ENCODE results near the gene RPL32.
"Not testable (repeated sequence)": the region's sequence is repeated elsewhere in the genome, so short reads cannot be mapped to it uniquely, and the experiment has no call there.

RPL32 gene

DNA sequence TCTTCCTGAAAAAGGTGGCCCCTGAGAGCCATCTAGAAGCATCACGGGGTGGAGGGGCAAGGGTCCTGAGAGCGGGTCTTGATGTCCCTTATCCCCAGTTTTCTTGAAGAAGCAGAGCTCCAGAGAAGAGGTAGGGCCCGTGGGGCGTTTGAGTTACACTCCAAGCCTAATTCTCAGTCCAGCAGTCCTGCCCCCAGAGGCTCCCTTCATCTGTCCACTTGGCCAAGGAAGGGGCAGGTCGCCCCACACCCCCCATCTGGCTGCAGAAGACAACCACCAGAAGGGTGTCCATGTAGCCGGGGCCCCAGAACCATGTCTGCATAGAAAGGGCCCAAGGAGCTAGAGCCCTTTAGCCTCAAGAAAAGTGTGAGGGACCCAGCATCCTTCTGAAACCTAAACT is 25.5 kb upstream of the RPL32 start:
- DNase-seq = no peak

DNA sequence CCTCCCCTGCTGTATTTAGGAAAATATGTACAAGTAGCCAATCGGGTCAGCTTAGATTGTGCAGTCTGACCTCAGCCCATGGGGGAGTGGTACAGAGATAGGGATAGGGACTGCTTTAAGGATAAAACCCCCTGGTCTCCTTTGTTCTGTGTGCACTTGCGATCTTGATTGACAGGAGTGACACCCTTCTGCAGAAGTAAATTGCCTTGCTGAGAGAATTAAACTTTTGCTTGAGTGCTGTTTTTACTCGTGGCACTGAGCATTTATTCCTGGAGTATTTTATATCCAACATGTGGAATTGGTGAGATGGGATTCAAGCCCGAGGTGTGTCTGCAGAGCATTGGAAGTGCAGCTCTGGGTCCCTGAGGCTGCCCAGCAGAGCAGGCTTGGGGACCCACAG is 23.9 kb upstream of the RPL32 start:
- no peak for DNase-seq

DNA sequence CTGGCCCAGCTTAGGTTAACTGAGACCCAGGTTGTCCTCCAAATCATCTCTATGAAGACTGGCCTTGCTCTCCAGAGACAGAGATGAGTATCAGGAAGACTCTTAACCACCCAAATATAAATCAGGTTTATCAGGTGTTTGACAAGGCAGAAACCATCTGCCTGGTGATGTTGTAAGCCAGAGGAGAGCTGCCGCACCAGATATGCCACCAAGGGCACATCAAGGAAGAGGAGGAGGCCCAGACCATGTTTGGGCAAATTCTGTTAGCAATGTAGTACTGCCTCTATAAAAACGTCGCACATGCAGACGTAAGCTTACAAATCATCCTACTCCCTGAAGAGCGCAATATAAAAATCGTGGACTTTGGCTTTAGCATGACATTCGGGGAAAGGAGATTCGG is 21.0 kb upstream of the RPL32 start:
- no peak for DNase-seq

DNA sequence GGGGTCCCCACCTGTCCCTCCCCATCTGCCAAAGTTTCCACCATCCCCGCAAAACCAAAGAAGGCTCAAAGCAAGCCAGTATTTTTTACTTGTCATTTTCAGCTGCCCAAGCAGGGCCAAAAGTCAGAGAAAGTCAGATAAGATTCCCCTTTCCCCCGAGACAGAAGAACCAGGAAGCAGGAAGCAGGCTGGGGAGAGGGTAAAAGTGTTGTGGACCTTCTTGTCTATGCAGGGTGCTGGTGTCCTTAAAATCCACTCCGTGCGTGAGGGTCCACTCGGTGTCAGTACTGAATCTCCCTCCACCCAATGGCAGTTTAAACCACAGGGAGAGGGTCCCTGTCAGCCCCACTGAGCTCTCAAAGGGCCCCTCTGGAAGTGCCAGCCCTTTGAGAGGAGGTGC is 20.2 kb upstream of the RPL32 start:
- no peak for DNase-seq

DNA sequence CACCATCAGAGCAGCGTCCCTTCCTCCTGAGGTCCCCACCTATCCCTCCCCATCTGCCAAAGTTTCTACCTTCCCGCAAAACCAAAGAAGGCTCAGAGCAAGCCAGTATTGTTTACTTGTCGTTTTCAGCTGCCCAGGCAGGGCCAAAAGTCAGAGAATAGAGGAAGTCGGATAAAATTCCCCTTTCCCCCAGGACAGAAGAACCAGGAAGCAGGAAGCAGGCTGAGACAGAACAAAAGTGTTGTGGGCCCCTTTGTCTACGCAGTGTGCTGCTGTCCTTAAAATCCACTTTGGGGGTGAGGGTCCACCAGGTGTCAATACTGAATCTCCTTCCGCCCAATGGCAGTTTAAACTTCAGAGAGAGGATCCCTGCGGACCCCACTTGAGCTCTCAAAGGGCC is 18.5 kb upstream of the RPL32 start:
- no peak for DNase-seq

DNA sequence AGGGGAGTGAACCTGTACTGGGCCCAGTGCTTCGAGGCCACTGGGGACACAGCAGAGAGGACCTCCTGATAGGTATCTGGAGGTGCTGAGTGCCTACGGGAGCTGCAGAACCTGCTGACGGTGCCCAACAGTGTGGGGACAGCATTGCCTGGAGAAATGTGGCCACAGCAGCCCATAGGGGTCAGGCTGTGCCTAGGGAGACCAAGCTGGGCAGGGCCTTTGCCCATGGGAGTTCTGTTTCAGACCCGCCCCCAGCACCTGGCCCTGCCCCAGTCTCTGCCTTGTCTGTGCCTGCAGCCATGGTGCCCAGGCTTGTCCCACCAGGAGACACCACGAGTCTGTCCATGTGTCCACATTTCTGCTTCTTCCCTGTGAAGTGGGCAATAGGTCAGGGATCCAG is 15.3 kb upstream of the RPL32 start:
- DNase-seq = no peak

DNA sequence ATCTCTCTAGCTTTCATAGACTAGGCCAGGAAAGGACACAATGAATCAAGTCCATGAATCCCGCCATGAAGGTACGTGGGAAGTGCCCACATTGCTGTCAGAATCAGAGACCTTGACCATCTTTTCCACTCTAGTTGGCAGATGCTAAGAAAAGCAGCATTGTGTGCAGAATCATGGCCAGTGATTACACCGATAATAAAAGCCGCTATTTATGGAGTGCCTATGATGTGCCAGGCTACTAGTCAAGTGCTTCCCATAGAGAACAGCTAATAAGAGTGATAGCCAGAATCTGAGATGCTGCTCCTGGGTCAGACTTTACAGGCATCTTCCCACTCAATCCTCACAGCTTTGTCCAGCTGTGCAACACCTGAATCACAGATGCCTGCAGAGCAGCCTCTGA is 13.2 kb upstream of the RPL32 start:
- DNase-seq = no peak

DNA sequence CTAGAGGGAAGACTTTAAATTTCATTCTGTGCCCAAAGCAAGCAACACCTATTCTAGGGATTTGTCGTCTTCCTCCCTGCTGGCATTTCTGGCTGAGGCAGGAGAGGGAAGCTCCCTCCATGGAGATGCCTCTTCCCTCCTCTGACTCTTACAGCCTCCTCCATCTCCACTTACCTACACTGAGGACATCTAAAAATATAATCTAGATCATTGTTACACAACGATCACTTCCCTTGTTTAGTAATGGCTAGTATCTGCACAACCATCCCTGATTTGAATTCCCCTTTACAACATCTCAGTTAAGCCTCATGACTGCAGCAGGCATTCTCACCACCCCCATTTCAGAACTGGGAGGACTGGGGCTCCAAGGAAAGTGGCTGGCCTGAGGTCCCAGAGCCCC is 12.5 kb upstream of the RPL32 start:
- DNase-seq = not testable (repeated sequence)

DNA sequence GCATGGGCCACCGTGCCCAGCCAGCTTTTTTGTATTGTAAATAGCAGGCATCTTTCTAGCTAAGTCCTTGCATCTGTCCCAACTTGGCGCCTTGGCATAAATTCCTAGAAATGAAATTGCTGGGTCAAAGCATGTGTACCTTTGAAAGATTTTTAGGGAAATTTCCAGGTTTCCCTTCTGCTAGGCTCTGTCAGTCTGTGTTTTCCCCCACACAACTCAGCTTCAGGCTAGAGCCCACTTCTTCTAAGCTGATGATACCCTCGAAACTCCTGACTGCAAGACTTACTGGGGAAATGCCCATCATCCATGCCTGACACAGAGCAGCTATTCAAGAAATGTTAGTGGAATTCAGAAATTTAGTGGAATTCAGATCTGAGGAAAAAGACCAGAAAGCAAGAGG is 10.8 kb upstream of the RPL32 start:
- DNase-seq = no peak

DNA sequence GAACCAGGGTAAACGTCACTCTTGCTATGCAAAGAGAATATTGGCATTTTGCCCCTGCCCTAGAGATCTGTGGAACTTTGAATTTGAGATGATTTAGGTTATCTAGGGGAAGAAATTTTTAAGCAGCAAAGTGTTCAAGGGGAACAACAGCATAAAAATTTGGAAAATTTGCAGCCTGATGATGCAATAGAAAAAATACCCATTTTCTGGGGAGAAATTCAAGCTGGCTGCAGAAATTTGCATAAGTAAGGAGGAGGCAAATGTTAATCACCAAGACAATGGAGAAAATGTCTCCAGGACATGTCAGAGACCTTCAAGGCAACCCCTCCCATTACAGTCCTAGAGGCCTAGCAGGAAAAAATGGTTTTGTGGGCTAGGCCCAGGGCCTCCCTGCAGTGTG is 4.4 kb upstream of the RPL32 start:
- DNase-seq = no peak

DNA sequence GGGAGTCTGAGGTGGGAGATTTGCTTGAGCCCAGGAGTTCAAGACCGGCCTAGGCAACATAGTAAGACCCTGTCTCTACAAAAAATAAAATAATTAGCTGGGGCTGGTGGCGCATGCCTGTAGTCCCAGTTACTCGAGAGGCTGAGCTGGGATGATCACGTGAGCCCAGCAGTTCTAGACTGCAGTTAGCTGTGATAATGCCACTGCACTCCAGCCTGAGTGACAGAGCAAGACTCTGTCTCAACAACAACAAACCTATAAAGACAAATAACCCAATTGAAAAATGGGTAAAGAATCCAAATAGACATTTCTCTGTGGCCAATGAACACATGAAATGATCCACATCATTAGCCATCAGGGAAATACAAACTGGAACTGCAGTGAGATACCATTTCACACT is 1.1 kb upstream of the RPL32 start:
- no peak for DNase-seq

DNA sequence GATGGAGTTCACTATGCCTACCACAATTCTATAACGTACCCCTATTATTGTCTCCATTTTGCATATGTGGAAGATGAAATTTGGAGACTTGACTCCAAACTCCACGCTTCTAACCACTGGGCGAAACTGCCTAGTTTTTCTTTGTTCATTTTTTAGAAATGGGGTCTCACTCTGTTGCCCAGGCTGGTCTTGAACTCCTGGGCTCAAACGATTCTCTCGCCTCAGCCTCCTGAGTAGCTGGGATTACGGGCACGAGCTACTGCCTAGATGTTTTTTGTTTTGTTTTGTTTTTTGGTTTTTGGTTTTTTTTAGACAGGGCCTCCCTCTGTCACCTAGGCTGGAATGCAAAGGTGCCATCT is 584 bp upstream of the RPL32 start:
- DNase-seq = no peak

DNA sequence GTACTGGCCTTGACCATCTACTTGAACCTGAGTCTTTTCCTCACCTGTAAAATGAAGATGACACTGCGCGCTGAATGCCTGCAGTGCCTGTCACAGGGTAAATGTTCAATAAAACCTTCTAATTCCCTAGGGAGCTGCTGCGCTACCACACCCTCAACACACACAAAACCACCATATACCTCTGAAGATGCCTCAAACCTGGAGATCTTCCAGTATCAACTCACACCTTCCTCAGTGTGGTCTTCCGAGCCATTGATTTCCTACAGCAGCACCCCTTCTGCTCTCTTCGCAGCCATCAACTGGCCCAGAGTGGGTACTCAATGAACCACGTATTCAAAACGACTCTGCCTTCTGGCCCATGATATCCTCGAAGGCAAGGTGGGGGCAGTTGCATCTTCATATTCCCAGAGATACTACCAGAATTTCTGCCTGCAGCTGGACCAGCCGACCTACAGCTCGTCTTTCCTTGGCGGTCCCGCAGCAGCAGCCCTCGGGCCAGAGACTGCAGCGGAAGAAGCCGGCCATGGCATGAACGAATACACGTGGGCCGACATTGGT is 695 bp downstream of the RPL32 start:
- DNase-seq = no peak

DNA sequence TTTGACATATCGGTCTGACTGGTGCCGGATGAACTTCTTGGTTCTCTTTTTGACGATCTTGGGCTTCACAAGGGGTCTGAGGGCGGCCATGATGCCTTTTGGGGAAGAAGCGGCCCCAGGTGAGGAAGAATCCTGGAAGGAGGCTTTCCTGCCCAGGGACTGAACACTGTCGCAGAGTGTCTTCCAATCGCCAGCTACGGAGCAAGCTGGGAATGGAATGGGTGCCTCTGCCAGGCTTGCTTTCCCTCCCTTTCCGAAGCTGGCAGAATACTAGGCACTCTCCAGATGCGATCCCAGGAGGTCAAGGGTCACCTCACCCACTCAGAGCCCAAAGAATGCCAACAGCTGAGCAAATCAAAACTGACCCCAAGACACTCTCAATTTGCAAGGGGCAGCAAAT is 1.2 kb downstream of the RPL32 start:
- DNase-seq = not testable (repeated sequence)

DNA sequence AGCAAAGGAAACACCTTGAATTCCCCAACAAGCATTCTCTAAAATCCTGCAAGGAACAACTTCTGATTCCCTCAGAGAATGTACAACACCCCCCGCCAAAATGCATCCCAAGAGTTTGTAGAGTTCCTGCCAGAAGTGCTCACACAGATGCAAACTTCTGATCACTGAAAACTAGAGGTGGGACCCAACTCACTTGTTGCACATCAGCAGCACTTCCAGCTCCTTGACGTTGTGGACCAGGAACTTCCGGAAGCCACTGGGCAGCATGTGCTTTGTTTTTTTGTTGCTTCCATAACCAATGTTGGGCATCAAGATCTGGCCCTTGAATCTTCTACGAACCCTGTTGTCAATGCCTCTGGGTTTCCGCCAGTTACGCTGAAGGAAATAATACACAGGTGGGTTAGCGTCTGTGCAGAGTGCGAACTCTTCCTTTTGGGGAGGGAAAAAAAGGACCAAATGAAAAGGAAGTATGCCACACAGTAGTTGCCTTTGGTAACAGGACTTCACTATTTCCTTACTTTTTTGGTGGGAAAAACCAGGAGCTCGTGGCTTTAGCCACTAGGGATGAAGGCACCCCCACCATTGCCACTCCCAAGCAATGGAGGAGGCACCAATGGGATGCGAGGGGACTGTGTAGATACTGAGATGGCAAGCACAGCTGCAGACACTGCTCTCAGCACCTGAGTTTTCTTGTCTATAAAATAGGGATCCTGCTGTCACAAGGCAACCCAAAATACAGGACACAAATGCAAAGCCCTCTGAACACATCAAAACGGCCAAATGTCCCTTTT is 2.0 kb downstream of the RPL32 start:
- DNase-seq = no peak

DNA sequence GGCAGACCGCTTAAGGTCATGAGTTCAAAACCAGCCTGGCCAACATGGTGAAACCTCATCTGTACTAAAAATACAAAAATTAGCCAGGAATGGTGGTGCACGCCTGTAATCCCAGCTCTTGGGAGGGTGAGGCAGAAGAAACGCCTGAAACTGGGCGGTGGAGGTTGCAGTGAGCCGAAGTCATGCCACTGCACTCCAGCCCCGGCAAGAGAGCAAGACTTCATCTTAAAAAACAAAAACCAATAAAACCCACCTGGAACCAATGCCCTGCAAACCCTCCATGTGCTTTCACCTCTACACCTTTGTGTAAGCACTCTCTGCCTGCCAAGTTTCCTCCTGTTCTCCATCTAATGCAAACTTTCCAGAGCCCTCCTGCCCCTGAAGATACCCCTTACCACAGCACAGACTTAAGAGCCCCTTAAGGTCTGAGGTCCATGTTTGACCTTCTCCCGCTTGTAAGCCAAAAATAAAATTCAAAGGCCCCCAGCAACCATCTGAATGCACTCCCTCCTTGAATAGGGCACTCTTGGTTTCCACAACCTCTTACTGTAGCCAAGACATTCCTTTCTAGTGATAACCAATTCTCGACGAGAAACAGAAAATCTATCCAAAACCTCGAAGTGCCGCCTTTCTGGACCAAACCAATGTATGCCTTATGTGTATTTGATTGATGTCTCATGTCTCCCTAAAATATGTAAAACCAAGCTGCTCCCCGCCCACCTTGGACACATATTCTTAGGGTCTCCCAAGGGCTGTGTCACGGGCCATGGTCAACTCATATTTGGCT is 3.0 kb downstream of the RPL32 start:
- DNase-seq = no peak

DNA sequence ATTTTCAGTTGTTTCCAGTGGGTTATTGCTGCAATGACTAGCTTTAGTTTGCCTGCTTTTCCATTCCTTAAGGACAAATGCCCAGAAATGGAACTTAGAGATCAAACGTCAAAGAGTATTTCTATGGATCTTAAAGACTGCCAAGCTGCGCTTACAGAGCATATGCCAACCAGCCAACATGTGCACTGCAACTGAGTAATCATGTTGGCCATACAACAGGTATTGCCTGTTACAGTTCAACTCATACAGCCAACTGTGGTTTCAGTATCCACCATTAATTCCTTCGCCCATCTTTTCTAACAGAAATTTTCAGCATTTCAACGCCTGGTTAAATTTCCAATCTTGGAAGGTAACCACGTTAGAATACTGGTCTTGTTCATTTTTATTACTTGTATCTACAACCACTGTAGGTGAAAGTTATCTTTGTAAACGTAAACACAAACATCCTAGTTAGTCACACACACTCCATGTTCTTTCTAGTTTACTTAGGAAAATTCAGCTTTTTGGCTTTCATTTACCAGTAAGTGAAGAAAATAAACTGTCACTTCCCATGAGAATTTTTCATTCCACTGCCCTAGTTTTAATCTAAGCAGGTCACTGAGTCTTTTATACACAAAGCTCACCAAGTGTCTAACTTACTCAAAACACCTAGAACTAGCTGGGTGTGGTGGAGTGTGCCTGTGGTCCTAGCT is 3.9 kb downstream of the RPL32 start:
- DNase-seq = no peak

DNA sequence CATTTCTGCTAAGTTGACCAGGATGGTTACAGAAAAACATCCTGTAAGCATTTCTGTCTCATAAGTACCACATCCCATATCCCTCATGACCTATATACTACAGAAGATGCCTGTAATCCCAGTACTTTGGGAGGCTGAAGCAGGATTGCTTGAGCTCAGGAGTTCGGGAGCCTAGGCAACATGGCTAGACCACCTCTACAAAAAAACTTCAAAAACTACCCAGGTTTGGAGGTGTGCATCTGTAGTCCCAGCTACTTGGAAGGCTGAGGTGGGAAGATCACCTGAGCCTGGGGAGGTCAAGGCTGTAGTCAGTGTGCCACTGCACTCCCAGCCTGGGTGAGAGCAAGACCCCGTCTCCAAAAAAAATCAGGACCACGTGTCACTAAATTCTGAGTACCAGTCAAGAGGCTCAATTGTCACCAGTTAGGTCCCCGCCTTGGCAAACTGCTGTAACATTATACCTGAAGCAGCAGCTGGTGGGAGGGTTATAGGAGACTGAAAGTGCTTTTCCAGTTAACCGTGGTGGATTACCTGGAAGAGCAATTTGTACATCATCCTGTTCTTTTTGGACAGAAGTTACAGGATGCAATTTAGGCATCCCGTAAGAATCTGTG is 6.2 kb downstream of the RPL32 start:
- no peak for DNase-seq

DNA sequence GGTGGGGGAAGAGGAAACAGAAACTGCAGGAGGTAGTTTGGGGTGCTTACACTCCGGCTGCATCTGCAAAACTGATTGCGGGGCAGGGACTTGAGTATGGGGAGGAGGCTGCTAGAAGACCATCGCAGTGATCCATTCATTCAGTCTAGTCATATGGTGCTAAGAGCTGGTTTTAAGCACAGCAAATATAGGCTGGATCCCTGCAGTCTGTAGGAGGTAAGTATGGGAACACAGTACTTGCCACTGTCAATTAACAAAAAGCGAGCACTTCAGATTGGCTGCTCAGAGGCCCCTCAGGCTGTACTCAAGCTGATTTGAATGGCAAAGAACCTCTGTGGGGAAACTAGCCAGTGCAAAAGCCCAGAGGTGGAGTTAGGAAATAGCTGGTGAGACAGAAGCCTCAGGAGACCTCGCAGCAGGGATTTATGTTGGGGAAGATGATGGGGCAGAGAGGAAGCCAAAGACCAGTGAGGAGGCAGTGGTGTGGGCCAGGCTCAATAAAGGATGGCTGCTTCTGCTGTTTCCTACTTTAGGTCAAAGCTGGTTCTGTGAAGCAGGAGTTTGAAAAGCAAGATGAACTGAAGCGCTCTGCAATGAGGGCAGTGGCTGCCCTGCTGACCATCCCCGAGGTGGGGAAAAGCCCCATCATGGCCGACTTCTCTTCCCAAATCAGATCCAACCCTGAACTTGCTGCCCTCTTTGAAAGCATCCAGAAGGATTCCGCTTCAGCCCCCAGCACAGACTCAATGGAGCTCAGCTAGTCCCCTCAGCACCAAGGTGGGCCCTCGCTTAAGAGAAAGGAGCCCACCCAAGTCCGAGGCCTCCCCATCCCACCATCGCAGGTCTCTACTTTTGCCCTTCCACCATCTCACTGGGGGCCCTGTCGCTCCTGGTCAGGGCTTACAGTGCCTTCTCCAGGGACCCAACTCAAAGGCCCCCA is 7.9 kb downstream of the RPL32 start:
- no peak for DNase-seq

DNA sequence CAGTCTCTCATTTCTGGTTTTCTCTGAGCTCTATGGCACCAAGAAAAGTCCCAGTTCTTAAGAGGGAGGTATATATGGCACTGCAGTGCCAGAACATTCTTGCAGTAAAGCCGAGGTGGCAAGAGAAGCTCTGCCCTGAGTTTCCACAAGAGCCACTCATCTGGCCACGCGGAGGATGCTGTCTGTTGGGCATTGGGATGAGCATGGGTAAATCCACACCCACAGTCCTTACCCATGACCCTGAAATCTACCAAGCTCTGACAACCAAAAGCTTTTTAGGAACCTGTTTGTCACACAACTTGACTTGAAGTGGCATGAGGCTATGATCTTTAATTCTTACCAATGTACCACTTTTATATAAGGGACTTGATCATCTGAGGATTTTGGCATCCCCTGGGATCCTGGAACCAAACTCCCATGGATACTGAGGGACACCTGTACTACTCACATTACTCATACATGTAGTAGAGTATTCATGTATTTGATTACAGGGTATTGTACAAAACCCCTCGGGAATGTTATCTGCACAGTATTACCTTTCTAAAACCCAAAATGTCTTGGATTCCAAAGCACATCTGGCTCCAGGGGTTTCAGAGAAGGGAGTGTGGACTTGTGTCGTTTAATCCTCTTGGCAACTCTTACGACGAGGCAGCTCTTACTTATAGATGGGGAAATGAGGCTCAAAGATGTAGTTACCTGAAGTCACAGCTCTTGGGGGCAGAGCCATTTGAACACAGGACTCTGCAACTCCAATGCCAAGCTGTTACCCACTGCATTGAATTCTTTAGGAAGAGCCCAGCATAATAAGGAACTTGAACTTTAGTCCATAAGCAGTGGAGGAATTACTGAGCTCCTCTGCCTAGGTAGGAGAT is 8.8 kb downstream of the RPL32 start:
- no peak for DNase-seq

DNA sequence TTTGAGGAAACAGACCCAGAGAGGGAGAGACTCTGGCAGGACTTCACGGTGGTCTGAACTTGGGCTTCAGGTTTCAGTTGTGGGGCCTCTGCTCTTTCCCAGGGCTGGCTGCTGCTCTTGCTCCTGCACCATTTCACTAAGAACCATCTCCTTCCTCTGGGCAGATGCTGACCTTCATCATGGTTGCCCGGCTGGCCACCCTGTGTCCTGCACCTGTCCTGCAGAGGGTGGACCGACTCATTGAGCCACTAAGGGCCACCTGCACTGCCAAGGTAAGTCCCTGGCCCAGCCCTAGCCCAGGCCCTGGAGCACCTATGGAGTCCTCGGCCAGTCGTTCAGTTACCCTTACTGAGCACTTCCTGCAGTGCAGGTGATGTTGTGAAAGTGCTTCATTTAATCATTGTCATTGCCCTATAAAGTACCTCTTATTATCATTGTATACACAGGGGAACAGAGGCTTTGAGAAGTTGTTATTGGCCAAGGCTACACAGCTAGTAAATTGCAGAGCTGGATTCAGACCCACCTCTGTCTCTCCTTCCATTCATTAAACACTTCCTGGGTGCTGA is 10.0 kb downstream of the RPL32 start:
- DNase-seq = no peak

Data from CD4-positive, alpha-beta T cell treated with Interleukin-15 for 1 hour (primary cell).